Activated naive CD4-positive, alpha-beta T cell treated with anti-CD3 and anti-CD28 coated beads for 36 hours (primary cell): ENCODE data around the gene CDH12. TPM values are rescaled to one million over a fixed set of nuclear protein-coding genes. Genes with fewer than 3 reads are reported as not detected.
"Not testable (repeated sequence)": the region's sequence is repeated elsewhere in the genome, so short reads cannot be mapped to it uniquely, and the experiment has no call there.

Experiments
- CTCF ChIA-PET: fragments of 350-600 bp; sonication (Branson Sonifier 250); formaldehyde crosslinking; loops from one replicate; lab custom pipeline; 2021; ENCODE audit warnings: antibody characterized with exemption; lab: Charles Lee
- DNase-seq: peaks from one replicate; pipeline ENCODE4 v3.0.0-alpha.2; 2020
- H3K27ac Mint-ChIP-seq: one replicate; pipeline ENCODE4 v1.8.0; 2021; ENCODE audit warnings: mild to moderate bottlenecking, mixed read lengths
- H3K27me3 Mint-ChIP-seq: one replicate; pipeline ENCODE4 v1.8.0; 2021; ENCODE audit warnings: low read depth, mixed read lengths
- H3K36me3 Mint-ChIP-seq: one replicate; pipeline ENCODE4 v1.8.0; 2021; ENCODE audit warnings: low read depth, mixed read lengths
- H3K4me1 Mint-ChIP-seq: one replicate; pipeline ENCODE4 v1.8.0; 2021; ENCODE audit warnings: low read depth, mixed read lengths
- H3K4me3 Mint-ChIP-seq: one replicate; pipeline ENCODE4 v1.8.0; 2021; ENCODE audit warnings: mild to moderate bottlenecking, moderate library complexity, mixed read lengths
- H3K9me3 Mint-ChIP-seq: one replicate; pipeline ENCODE4 v1.8.0; 2021; ENCODE audit warnings: mixed read lengths
- intact Hi-C: fragments of 100-400 bp; cut with micrococcal nuclease; formaldehyde crosslinking; loops from one replicate; pipeline ENCODE4 v1.15.1; 2023
- total RNA-seq, 2 experiments: library from RNA; stranded (reverse); gene quantifications; one replicate each; pipeline ENCODE4 v1.2.3, GENCODE V29; 2021

The CDH12 gene
- total RNA-seq, 2 experiments from 2014 or later = not detected

GRCh38 chr5:22278164-22278563 lies 575.0 kb downstream of the CDH12 start:
- CTCF ChIA-PET = interaction anchor here (0.6 kb wide), 1 partner anchor 17 kb away, joined by 6 read pairs; no protein-coding TSS in a partner anchor
- H3K27ac Mint-ChIP-seq = no peak overlapping the region
- H3K36me3 Mint-ChIP-seq = no peaks in the 10 kb centered on the region
- H3K4me1 Mint-ChIP-seq = no peaks in the 10 kb centered on the region
- DNase-seq = no peak
- H3K9me3 Mint-ChIP-seq = peaks cover 8% of the 10 kb centered on the region
- H3K27me3 Mint-ChIP-seq = no peaks in the 10 kb centered on the region
- no peak overlapping the region for H3K4me3 Mint-ChIP-seq
- intact Hi-C loops = no loop called here

GRCh38 chr5:22277006-22277405 lies 576.1 kb downstream of the CDH12 start:
- Mint-ChIP-seq H3K27ac (no peak overlapping the region), H3K36me3 (no peaks in the 10 kb centered on the region), H3K4me1 (no peaks in the 10 kb centered on the region), H3K9me3 (peaks cover 8% of the 10 kb centered on the region), H3K4me3 (no peak overlapping the region), H3K27me3 (no peaks in the 10 kb centered on the region)
- DNase-seq = no peak
- CTCF ChIA-PET = no interaction called here
- intact Hi-C loops = no loop called here

GRCh38 chr5:22265855-22266254 lies 587.3 kb downstream of the CDH12 start:
- H3K36me3 Mint-ChIP-seq, intact Hi-C loops, H3K27me3 Mint-ChIP-seq, DNase-seq, H3K9me3 Mint-ChIP-seq, CTCF ChIA-PET, H3K27ac Mint-ChIP-seq, H3K4me3 Mint-ChIP-seq, H3K4me1 Mint-ChIP-seq: not testable (repeated sequence)

- no peaks in the 10 kb centered on the region for H3K4me1 Mint-ChIP-seq
- H3K4me3 Mint-ChIP-seq = no peak overlapping the region
- DNase-seq = no peak
- H3K9me3 Mint-ChIP-seq = peaks cover 6% of the 10 kb centered on the region
- intact Hi-C loops = no loop called here
- H3K36me3 Mint-ChIP-seq = no peaks in the 10 kb centered on the region
- no peaks in the 10 kb centered on the region for H3K27me3 Mint-ChIP-seq
- no peak overlapping the region for H3K27ac Mint-ChIP-seq
- CTCF ChIA-PET = no interaction called here
Observed at GRCh38 chr5:22258139-22258538, 595.0 kb downstream of the CDH12 start.

- Mint-ChIP-seq H3K36me3 (no peaks in the 10 kb centered on the region), H3K27me3 (no peaks in the 10 kb centered on the region), H3K4me1 (no peaks in the 10 kb centered on the region), H3K9me3 (peaks cover 17% of the 10 kb centered on the region), H3K27ac (no peak overlapping the region), H3K4me3 (no peak overlapping the region)
- CTCF ChIA-PET = interaction anchor here (0.6 kb wide), 1 partner anchor 58 kb away, joined by 3 read pairs; no protein-coding TSS in a partner anchor
- intact Hi-C loops = no loop called here
- DNase-seq = no peak
Observed at GRCh38 chr5:22250528-22250927, 602.6 kb downstream of the CDH12 start.

DNA sequence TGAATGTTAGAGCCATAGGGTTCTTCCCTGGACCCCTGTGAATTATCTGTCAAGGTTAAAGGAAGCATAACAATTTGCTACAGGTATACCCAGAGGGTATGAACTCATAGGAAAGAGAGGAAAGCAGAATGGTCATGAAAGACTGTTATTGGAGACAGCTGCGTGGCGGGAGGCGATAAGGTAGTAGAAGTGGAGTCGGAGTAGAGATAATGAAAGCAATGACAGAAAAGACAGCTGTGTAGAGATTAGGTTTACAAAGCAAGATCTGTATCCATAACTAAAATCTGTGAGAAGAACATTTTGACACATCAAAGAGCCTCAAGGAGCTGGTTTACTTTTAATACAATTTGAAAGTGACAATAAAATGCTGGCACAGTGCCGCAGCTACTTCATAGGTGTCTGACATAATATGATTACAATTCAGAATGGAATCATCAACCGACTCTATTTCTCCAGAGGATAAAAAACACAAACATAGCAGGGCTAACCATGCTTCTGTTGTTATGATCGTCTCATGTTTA lies 603.9 kb downstream of the CDH12 start:
- CTCF ChIA-PET = no interaction called here
- no peaks in the 10 kb centered on the region for H3K36me3 Mint-ChIP-seq
- intact Hi-C loops = no loop called here
- no peaks in the 10 kb centered on the region for H3K4me1 Mint-ChIP-seq
- no peak overlapping the region for H3K27ac Mint-ChIP-seq
- DNase-seq = no peak
- H3K27me3 Mint-ChIP-seq = no peaks in the 10 kb centered on the region
- H3K4me3 Mint-ChIP-seq = no peak overlapping the region
- peaks cover 17% of the 10 kb centered on the region for H3K9me3 Mint-ChIP-seq

DNA sequence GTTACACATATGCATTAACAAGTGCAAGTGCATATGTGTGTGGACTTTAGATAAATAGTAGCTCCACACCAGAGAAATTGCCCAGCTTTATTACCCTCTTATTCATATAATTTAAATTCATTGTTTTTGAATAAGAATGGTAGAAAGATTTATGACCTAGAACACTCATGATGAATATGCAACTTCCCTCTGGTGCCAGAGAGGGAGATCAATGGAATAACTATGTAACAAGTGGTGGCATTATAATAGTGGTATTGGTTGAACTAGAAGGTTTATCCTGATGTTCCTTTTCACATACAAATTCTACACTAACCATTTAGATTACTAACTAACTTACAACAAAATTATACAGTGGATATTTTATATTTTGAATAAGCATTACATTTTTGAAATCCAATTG lies 607.4 kb downstream of the CDH12 start:
- H3K27me3 Mint-ChIP-seq = no peaks in the 10 kb centered on the region
- H3K4me3 Mint-ChIP-seq = no peak overlapping the region
- intact Hi-C loops = no loop called here
- H3K4me1 Mint-ChIP-seq = no peaks in the 10 kb centered on the region
- H3K36me3 Mint-ChIP-seq = no peaks in the 10 kb centered on the region
- no peak overlapping the region for H3K27ac Mint-ChIP-seq
- H3K9me3 Mint-ChIP-seq = peaks cover 13% of the 10 kb centered on the region
- DNase-seq = no peak
- CTCF ChIA-PET = no interaction called here

DNA sequence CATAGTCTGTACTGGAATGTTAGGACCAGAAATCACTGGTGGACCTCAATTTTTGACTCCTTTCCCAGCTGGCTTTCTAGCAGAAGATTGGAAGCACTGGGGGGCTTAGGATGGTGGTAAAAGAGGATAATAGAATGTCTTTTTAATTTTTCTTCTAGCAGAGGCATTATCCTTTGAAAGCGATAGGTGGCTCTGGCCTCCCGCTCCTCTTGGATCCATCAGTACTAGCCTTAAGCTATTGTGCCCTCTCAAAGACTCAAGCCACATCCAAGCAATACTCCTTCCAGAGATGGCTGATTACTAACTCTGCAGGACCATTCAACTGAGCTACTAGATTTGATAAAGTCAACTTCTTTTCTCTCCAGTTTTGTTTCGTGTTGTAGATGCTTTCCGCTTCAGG lies 610.6 kb downstream of the CDH12 start:
- Mint-ChIP-seq H3K27ac (no peak overlapping the region), H3K27me3 (no peaks in the 10 kb centered on the region), H3K4me1 (no peaks in the 10 kb centered on the region), H3K36me3 (no peaks in the 10 kb centered on the region), H3K9me3 (peaks cover 7% of the 10 kb centered on the region), H3K4me3 (no peak overlapping the region)
- DNase-seq = no peak
- intact Hi-C loops = no loop called here
- CTCF ChIA-PET = no interaction called here

DNA sequence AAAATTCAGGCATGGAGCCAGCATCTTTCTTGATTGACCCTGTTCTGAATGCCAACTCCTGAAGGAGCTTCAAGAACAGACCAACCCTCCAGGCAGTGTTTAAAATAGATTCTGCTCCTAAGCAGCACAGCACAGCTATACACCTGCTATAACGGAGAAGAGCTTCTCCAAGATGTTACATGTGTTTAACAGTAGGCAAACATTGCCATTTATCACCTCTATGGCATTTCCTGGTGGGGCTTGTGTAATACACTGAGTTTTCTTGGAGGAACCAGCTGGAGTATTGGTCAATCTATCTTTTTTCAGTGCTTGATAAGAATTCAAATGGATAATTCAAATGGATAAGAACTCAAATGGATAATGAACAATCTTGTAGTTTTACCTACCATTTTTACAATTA lies 615.1 kb downstream of the CDH12 start:
- no peak for DNase-seq
- Mint-ChIP-seq H3K27me3 (no peaks in the 10 kb centered on the region), H3K4me1 (no peaks in the 10 kb centered on the region), H3K36me3 (no peaks in the 10 kb centered on the region), H3K4me3 (no peak overlapping the region), H3K9me3 (peaks cover 5% of the 10 kb centered on the region), H3K27ac (no peak overlapping the region)
- CTCF ChIA-PET = no interaction called here
- intact Hi-C loops = no loop called here

DNA sequence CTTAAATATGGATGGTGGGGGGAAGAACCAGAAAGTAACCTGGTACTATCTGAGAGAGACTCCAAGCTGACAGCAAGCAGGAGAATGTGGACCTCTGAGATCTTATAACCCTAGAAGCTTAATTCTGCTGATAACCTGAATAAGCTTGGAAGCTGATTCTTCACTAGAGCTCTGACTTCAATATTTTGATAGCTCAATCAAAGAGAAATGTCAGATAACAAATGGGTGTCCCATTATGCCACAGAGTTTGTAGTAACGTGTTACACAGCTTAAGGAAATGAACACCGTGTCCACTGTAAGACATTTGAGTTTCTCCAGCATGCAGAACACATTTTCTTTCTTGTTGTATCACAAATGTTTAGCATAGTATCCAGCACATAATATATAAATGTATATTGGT lies 626.7 kb downstream of the CDH12 start:
- CTCF ChIA-PET = no interaction called here
- intact Hi-C loops = no loop called here
- no peak overlapping the region for H3K27ac Mint-ChIP-seq
- H3K36me3 Mint-ChIP-seq = no peaks in the 10 kb centered on the region
- H3K9me3 Mint-ChIP-seq = peaks cover 4% of the 10 kb centered on the region
- H3K4me3 Mint-ChIP-seq = no peak overlapping the region
- DNase-seq = no peak
- no peaks in the 10 kb centered on the region for H3K4me1 Mint-ChIP-seq
- H3K27me3 Mint-ChIP-seq = no peaks in the 10 kb centered on the region

DNA sequence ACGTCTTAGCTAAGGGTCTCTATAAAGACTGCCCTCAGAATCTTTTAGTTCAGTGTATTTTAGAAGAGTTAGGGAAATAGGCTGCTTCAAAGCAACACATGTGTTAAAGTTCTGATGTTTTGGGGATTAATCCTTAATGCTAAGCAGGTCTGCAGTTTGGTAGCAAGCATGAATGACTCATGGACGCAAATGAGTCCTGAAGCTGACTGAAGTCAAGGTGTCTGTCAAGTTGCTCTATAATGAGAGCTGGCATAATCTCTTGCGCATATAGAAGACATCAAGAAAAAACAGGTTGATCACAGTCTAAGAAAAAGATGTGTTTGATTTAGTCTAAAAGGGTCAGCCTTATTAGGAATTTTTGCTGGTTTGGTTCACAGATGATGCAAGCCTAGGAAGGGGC lies 630.1 kb downstream of the CDH12 start:
- Mint-ChIP-seq H3K4me3 (no peak overlapping the region), H3K27me3 (no peaks in the 10 kb centered on the region), H3K36me3 (no peaks in the 10 kb centered on the region), H3K27ac (no peak overlapping the region), H3K4me1 (no peaks in the 10 kb centered on the region), H3K9me3 (peaks cover 3% of the 10 kb centered on the region)
- CTCF ChIA-PET = no interaction called here
- intact Hi-C loops = no loop called here
- no peak for DNase-seq

DNA sequence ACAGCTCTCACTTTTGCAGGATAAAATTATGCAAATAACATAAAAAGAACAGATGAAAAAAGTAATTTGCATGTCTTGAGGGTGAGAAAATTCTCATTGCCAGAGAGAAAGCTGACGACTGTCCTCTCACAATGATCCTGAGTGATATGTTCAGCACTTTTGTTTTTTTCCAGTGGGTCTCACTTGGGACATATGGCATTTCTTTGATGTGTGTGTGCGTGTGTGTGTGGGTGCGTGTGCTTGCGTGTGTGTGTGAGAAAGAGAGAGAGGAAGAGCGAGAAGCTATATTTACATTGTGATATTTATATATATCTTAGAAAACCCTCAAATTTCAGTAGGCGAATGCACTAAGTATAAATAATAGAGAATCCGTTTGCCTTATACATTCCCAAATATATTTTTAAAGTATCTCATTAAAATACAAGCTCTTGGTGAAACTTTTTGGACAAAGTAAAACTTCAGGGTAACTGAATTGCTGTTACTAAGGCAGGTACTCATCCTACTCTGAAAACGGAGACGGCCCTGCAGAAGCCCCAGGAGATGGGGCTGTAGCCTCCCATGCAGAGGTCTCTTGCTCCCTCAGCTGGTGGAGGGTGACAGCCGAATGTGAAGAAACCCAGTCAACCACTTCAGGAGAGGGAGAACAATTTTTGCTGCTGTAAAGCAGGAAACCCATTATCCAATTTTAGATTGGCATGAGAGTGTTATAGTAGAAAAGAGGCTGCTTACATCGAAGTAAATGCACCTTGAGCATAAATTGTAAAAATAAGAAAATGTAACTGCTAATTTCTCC lies 639.2 kb downstream of the CDH12 start:
- DNase-seq, H3K9me3 Mint-ChIP-seq, H3K4me1 Mint-ChIP-seq, H3K36me3 Mint-ChIP-seq, CTCF ChIA-PET, H3K27me3 Mint-ChIP-seq, H3K4me3 Mint-ChIP-seq, H3K27ac Mint-ChIP-seq, intact Hi-C loops: not testable (repeated sequence)

DNA sequence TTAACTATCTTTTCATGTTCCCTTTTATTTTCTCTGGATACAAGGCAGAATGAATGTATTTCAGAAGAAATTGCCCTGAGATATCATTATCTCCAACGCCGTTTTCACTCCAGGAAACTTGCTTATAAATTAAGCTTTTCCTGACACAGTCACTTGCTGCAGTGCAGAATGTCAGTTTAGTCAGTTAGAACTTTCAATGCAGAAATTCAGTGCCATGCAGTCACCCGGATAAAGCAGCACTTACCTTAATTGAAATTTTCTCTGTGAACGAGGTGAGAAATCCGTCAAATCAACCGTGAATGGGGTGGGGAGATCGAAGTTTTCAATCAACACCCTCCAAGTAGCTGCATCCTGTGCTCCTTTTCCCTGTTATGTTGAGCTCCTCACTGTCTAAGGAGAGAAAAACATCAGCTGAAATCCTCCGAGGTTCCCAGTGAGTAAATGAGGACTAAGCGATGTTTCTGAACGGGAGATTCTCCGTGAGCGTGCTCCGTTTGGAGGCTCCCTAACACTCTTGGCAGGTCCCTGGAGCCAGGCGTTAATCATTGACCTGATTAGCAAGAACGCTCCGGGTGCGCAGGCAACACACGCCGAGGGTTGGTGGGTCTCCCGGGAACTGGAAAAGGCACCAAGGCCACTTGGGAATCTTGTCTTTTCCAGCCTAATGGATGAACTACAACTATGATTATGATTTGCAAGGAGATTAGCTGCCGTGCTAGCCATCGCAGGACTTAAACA lies 640.7 kb downstream of the CDH12 start:
- H3K4me1 Mint-ChIP-seq, H3K36me3 Mint-ChIP-seq, DNase-seq, intact Hi-C loops, H3K27me3 Mint-ChIP-seq, H3K27ac Mint-ChIP-seq, H3K9me3 Mint-ChIP-seq, CTCF ChIA-PET, H3K4me3 Mint-ChIP-seq: not testable (repeated sequence)
